ENCODE data around the gene EPHA1. TPM values are rescaled to one million over a fixed set of nuclear protein-coding genes. Genes with fewer than 3 reads are reported as not detected.
A peak's percentile ranks its signal among the peaks of the same experiment; 100 is the strongest.
"Not testable (repeated sequence)": the region's sequence is repeated elsewhere in the genome, so short reads cannot be mapped to it uniquely, and the experiment has no call there.

EPHA1 gene
- total and polyA plus RNA-seq, 8 donors = 4.7 to 31.9 (median 10.0) TPM

DNA sequence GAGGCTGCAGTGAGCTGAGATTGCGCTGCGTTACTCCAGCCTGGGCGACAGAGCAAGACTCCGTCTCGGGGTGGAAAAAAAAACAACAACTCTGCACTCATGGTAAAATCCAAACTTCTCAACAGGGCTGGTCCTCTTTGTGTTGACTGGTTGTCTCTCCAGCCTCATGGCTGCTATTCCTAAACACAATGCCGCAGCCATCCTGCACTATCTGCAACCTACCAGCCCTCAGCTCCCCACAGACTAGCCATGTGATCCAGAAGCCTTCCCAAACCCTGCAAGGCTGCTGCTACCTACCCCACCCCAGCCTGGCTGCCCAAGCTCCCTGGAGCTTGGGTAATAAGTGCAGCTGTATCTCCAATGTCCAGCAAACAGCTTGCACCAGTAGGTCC, 15.8 kb downstream of the EPHA1 start:
- WGBS, 5 donors = 91 to 98% (median 97%) methylated on average over 6 of the region's 6 CpGs
- no peak overlapping the region for H3K4me3 ChIP-seq
- H3K9me3 ChIP-seq = no peaks in the 10 kb centered on the region
- DNase-seq = peak in 1 of 2 donors; percentile 7
- no peaks in the 10 kb centered on the region for H3K27me3 ChIP-seq
- intact Hi-C loops (cut with DNase I; ENCODE audit: low total_unique reads) = no loop called here
- H3K4me1 ChIP-seq = peaks cover 47 to 81% (median 62%) of the 10 kb centered on the region in 4 donors
- TF ChIP-seq EP300 (IDR thresholded peaks at IDR 0.05) = no peak
- no peak for TF ChIP-seq POLR2AphosphoS5 (IDR thresholded peaks at IDR 0.05)
- no peak for TF ChIP-seq CTCF (IDR thresholded peaks at IDR 0.05)
- TF ChIP-seq POLR2A (IDR thresholded peaks at IDR 0.05) = no peak
- H3K27ac ChIP-seq = peak overlapping the region in 4 of 5 donors; percentile 81 to 99 (median 88)
- peaks cover 40 to 58% (median 51%) of the 10 kb centered on the region in 4 donors for H3K36me3 ChIP-seq

- Histone ChIP-seq H3K27ac (peak overlapping the region; percentile 72 to 99 (median 87)), H3K36me3 (peaks cover 40 to 58% (median 53%) of the 10 kb centered on the region in 4 donors), H3K4me1 (peaks cover 49 to 85% (median 66%) of the 10 kb centered on the region in 4 donors)
- H3K9me3 ChIP-seq; intact Hi-C loops (cut with DNase I; ENCODE audit: low total_unique reads); DNase-seq; H3K4me3 ChIP-seq; H3K27me3 ChIP-seq: not testable (repeated sequence)
- WGBS, 5 donors = 85 to 93% (median 92%) methylated on average over 8 of the region's 8 CpGs
These were observed 16.2 kb downstream of the EPHA1 start for GRCh38 chr7:143392427-143392826.

DNA sequence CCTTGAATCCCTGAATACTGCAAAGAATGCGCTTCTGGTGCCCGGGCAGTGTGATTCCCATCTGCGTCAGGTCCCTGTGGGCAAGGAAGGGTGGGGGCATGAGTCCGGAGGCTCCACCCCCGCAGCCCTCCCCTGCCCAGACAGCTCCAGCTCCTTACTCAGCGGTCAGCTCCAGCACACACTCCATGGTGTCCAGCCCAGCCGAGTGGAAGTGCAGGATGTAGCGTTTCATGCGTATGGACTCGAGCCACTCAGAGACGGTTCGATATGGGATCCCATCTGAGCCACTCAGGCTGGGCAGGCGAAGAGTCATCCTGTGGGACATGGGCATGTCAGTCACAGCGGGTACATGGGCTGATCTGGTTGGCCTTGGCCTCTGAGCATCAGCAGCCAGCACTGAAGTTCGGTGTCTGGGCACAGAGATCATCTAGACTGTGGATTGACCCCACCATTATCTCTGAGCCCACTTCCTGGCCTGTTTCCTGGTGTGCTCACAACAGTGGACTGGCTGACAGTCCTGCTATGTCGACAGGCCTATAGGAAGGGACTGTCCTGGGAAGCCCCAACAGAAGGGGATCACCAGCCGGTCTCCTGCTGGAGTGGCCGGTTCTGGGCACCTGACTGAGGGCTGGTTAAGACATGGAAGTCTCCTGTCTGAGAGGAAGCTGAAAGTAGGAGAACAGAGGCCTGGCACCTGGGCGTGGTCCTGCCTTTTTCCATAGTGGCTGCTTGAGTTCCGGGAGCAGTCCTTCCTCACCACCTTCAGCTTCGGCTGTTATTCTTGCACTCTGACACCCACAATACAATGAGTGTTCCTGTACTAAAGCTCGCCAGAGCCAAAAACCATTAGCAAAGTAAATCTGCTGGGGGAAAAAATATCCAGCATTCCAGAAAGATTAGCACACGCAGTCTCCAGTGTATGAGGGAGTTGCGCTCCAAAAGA, 16.9 kb downstream of the EPHA1 start:
- H3K4me3 ChIP-seq = peak overlapping the region in 1 of 4 donors; percentile 13
- no peaks in the 10 kb centered on the region for H3K27me3 ChIP-seq
- 42 to 61% (median 56%) methylated on average over 20 to 24 of the region's 24 CpGs for WGBS, 5 donors
- H3K36me3 ChIP-seq = peaks cover 40 to 65% (median 58%) of the 10 kb centered on the region in 4 donors
- peaks cover 55 to 91% (median 72%) of the 10 kb centered on the region in 4 donors for H3K4me1 ChIP-seq
- DNase-seq = peak; percentile 60 to 83
- TF ChIP-seq POLR2AphosphoS5 (IDR thresholded peaks at IDR 0.05) (peak; percentile 45 to 67 (median 63)), CTCF (IDR thresholded peaks at IDR 0.05) (no peak)
- intact Hi-C loops (cut with DNase I; ENCODE audit: low total_unique reads) = no loop called here
- H3K9me3 ChIP-seq = no peaks in the 10 kb centered on the region
- peak overlapping the region; percentile 72 to 99 (median 87) for H3K27ac ChIP-seq

DNA sequence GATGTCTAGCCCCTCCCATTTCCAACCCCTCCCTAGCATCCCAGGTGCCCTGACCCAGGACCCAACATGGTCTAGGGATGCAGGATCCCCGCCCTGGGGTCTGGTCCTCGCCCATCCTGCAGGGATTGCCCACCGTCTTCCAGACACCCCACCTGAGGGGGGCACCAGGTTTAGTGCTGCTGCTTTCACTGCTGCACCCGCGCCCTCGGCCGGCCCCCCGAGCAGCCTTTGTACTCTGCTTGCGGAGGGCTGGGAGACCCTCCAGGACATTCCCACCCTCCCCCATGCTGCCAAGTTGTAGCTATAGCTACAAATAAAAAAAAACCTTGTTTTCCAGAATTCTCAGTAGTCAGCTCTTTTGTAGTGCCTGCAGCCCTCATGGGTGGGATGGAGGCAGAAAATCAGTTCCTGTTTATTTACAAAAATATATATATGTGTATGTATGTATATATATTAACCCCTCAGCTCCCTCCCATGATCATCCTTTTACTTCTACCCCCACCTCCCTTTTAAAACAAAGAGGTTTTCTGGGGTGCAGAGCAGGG, 17.8 kb downstream of the EPHA1 start:
- 74 to 97% (median 88%) methylated on average over 9 of the region's 9 CpGs for WGBS, 5 donors
- Histone ChIP-seq H3K4me1 (peaks cover 55 to 91% (median 73%) of the 10 kb centered on the region in 4 donors), H3K27ac (peak overlapping the region in 4 of 5 donors; percentile 81 to 99 (median 88)), H3K4me3 (peak overlapping the region in 1 of 4 donors; percentile 13), H3K27me3 (no peaks in the 10 kb centered on the region), H3K36me3 (peaks cover 40 to 70% (median 58%) of the 10 kb centered on the region in 4 donors), H3K9me3 (no peaks in the 10 kb centered on the region)
- peak in 1 of 2 donors; percentile 41 for DNase-seq
- no peak for TF ChIP-seq EP300 (IDR thresholded peaks at IDR 0.05)
- intact Hi-C loops (cut with DNase I; ENCODE audit: low total_unique reads) = no loop called here

DNA sequence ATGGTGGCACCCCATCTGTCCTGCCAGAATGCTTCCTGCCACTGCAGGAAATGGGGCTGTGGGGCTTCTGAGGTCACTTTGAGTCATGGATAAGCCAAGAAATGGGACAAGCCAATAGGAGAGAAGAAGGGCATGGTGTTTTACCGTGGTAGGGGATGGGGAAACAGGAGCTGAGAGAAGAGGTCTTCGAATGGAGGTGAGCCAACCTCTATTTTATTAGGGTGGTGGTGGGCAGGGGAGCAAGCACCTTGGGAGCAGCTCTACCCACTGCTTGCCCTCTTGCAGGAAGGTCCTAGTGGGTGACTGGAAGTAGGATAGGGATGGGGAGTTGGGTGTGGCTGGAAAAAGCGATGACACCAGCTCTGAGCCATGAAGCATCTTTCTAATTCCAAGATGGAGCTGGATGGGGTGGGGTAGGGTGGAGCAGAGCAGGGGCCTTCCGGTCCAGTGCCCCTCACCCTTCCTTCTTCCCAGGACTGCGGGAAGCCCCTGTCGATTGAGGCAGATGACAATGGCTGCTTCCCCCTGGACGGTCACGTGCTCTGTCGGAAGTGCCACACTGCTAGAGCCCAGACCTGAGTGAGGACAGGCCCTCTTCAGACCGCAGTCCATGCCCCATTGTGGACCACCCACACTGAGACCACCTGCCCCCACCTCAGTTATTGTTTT, 18.4 kb downstream of the EPHA1 start:
- Histone ChIP-seq H3K27ac (peak overlapping the region in 4 of 5 donors; percentile 81 to 99 (median 88)), H3K27me3 (no peaks in the 10 kb centered on the region), H3K4me3 (no peak overlapping the region), H3K36me3 (peaks cover 40 to 70% (median 58%) of the 10 kb centered on the region in 4 donors), H3K4me1 (peaks cover 49 to 91% (median 72%) of the 10 kb centered on the region in 4 donors), H3K9me3 (no peaks in the 10 kb centered on the region)
- TF ChIP-seq EP300 (IDR thresholded peaks at IDR 0.05) (no peak), CTCF (IDR thresholded peaks at IDR 0.05) (no peak), POLR2A (IDR thresholded peaks at IDR 0.05) (no peak), POLR2AphosphoS5 (IDR thresholded peaks at IDR 0.05) (no peak)
- intact Hi-C loops (cut with DNase I; ENCODE audit: low total_unique reads) = no loop called here
- DNase-seq = peak in 1 of 2 donors; percentile 9
- 77 to 97% (median 88%) methylated on average over 9 to 10 of the region's 10 CpGs for WGBS, 5 donors
